K562 (cell line): ENCODE measurements around the gene GOLGA6L24. TPM values are rescaled to one million over a fixed set of nuclear protein-coding genes. Genes with fewer than 3 reads are reported as not detected.
A peak's percentile ranks its signal among the peaks of the same experiment; 100 is the strongest.
"Not testable (repeated sequence)": the region's sequence is repeated elsewhere in the genome, so short reads cannot be mapped to it uniquely, and the experiment has no call there.

ENCODE experiments used
- ATAC-seq: fragments of 200-7000 bp; cut with Tn5 transposase; 3 replicates; pipeline ENCODE4 v1.9.1; 2020; ENCODE audit warnings: moderate library complexity
- BruUV-seq: library from RNA; stranded (reverse); fragments of 400-500 nt; replicated peaks from 2 replicates; lab custom pipeline; 2021; lab: Mats Ljungman, UMichigan
- CTCF ChIA-PET: fragments of 300-600 bp; formaldehyde crosslinking; extraction: SDS; loops from one replicate; lab custom pipeline; 2021; ENCODE audit warnings: low intra/inter-chr PET ratio; lab: Yijun Ruan, JAX
- POLR2A ChIA-PET: fragments of 300-600, 350-650 bp; sonication (Branson Sonifier 250); formaldehyde crosslinking; extraction: SDS; loops from one replicate; lab custom pipeline; 2021; ENCODE audit warnings: antibody characterized with exemption, inconsistent platforms; lab: Yijun Ruan, JAX
- DNase-seq, 4 experiments: peaks; one replicate each; pipeline versions ENCODE4 v3.0.0 to v3.0.0-alpha.2; 2011 to 2018; ENCODE audit warnings: low spot score in 3 of 4, mixed read lengths in 3 of 4; ENCODE audit errors: extremely low read depth in 1 of 4
- FAIRE-seq: peaks from 2 replicates; lab custom pipeline; 2011; peaks lifted over from hg19 to GRCh38; lab: Jason Lieb, UNC
- H2AFZ ChIP-seq: 2 replicates; pipeline ENCODE4 v1.6.0; 2011; ENCODE audit warnings: low read depth, low read length, control low read depth, inconsistent platforms
- H3K27ac ChIP-seq: fragments of 200-600 bp; 3 replicates; pipeline ENCODE4 v1.8.0; 2011; ENCODE audit warnings: low read depth, mild to moderate bottlenecking, control low read depth, inconsistent platforms, low read length, moderate library complexity, mixed read lengths; ENCODE audit errors: extremely low read depth
- H3K27me3 ChIP-seq, 2 experiments: fragments of 300-600 bp in 1 of 2; 2 replicates in 1 of 2; 3 replicates in 1 of 2; pipeline versions ENCODE4 v1.6.0 to v1.8.0; 2011; ENCODE audit warnings: inconsistent platforms in 2 of 2, low read length in 2 of 2, mild to moderate bottlenecking in 1 of 2, mixed read lengths in 1 of 2, moderate library complexity in 1 of 2; ENCODE audit not compliant: control insufficient read depth in 2 of 2, insufficient read depth in 2 of 2
- H3K36me3 ChIP-seq: fragments of 300-600 bp; 3 replicates; pipeline ENCODE4 v1.8.0; 2011; ENCODE audit warnings: mild to moderate bottlenecking, low read length, inconsistent platforms; ENCODE audit not compliant: control insufficient read depth, insufficient read depth
- H3K4me1 ChIP-seq, 2 experiments: fragments of 200-600 bp in 1 of 2; replicated peaks in 1 of 2; 2 replicates in 1 of 2; 3 replicates in 1 of 2; pipeline versions ENCODE4 v1.5.1 to v1.8.0; 2011; ENCODE audit warnings: inconsistent platforms in 2 of 2, low read length in 2 of 2, mild to moderate bottlenecking in 1 of 2, mixed read lengths in 1 of 2, moderate library complexity in 1 of 2; ENCODE audit not compliant: control insufficient read depth in 2 of 2, insufficient read depth in 2 of 2
- H3K4me2 ChIP-seq: 2 replicates; pipeline ENCODE4 v1.6.1; 2011; ENCODE audit warnings: low read length, control low read depth, inconsistent platforms, mixed read lengths; ENCODE audit not compliant: insufficient read depth
- H3K4me3 ChIP-seq: fragments of 200-600 bp; sonication (generic), shearing (Covaris generic); 2 replicates; pipeline ENCODE4 v1.5.1; 2016; ENCODE audit warnings: control low read depth, inconsistent platforms
- H3K79me2 ChIP-seq: fragments of 200-600 bp; 3 replicates; pipeline ENCODE4 v1.8.0; 2011; ENCODE audit warnings: low read length, inconsistent platforms; ENCODE audit not compliant: control insufficient read depth, insufficient read depth
- H3K9ac ChIP-seq, 2 experiments: 2 replicates each; pipeline versions ENCODE4 v1.6.0 to v1.6.1; 2011; ENCODE audit warnings: low read depth in 2 of 2, low read length in 2 of 2, control low read depth in 1 of 2, inconsistent platforms in 1 of 2, mild to moderate bottlenecking in 1 of 2, mixed read lengths in 1 of 2; ENCODE audit not compliant: insufficient read depth in 1 of 2
- H3K9me1 ChIP-seq: one replicate; pipeline ENCODE4 v1.6.0; 2011; ENCODE audit warnings: inconsistent platforms, mild to moderate bottlenecking, low read length, moderate library complexity; ENCODE audit not compliant: control insufficient read depth, insufficient read depth
- H3K9me3 ChIP-seq: replicated peaks from 2 replicates; pipeline ENCODE4 v1.5.1; 2011; ENCODE audit warnings: low read depth, low read length, inconsistent platforms; ENCODE audit not compliant: control insufficient read depth, insufficient read depth
- H4K20me1 ChIP-seq: replicated peaks from 2 replicates; pipeline ENCODE4 v1.6.1; 2011; ENCODE audit warnings: low read length, inconsistent platforms, mixed read lengths; ENCODE audit not compliant: control insufficient read depth, insufficient read depth
- WGBS: fragments of 100-300 bp; shearing (Covaris generic); methylation state at CpG from one replicate; pipeline ENCODE4 v1.1.6; 2016; ENCODE audit warnings: low coverage, mixed read lengths; ENCODE audit not compliant: insufficient coverage; ENCODE audit errors: missing lambda C conversion rate; 5-methylcytosine and 5-hydroxymethylcytosine counted together
- in situ Hi-C: fragments of 300-500 bp; cut with MboI; formaldehyde crosslinking; loops from 4 replicates; pipeline ENCODE4 v1.15.0; 2018; ENCODE audit warnings: inconsistent platforms, mixed read lengths
- intact Hi-C: fragments of 100-400 bp; cut with micrococcal nuclease; formaldehyde crosslinking; loops from 2 replicates; pipeline ENCODE4 v1.14.2; 2022
- polyA plus RNA-seq, 8 experiments: library from polyadenylated mRNA; depleted of rRNA in 4 of 8; stranded (reverse) in 5 of 8; unstranded in 3 of 8; fragments of >200 nt; fragmentation: Nextera tagmentation in 2 of 8; fragmentation: Illumina TruSeq in 1 of 8; extraction: Ambion mirVana in 2 of 8; extraction: Trizol in 1 of 8; gene quantifications; 2 replicates each; pipeline versions ENCODE4 v1.2.1 to v1.2.3, GENCODE V29; 2011 to 2014; ENCODE audit warnings: inconsistent platforms in 1 of 8, missing spikeins in 1 of 8
- total RNA-seq, 7 experiments: library from RNA; depleted of rRNA in 6 of 7; stranded (reverse); fragments of >200 nt in 6 of 7; fragmentation: Illumina TruSeq in 2 of 7; extraction: Trizol in 2 of 7; gene quantifications; 2 replicates each; pipeline versions ENCODE4 v1.2.1 to v1.2.3, GENCODE V29; 2011 to 2021; ENCODE audit warnings: low replicate concordance in 1 of 7

Gene GOLGA6L24
- total and polyA plus RNA-seq, 9 of the 15 experiments (the other 6 are each of a cell fraction or from before 2014, with no cell fraction given), result not detected

- H3K36me3 ChIP-seq, CTCF ChIA-PET, H3K79me2 ChIP-seq, H4K20me1 ChIP-seq, H3K9ac ChIP-seq, H3K4me1 ChIP-seq, H3K27me3 ChIP-seq, intact Hi-C loops, H3K4me2 ChIP-seq, H3K27ac ChIP-seq, H3K9me1 ChIP-seq, in situ Hi-C loops, BruUV-seq, ATAC-seq, H2AFZ ChIP-seq, DNase-seq, H3K9me3 ChIP-seq, POLR2A ChIA-PET, FAIRE-seq, H3K4me3 ChIP-seq: not testable (repeated sequence)
- 20% methylated on average over 1 of the region's 3 CpGs for WGBS
Measured at GRCh38 chr15:28380053-28380452, 22.2 kb upstream of the GOLGA6L24 start.

GRCh38 chr15:28378364-28378763 is 20.5 kb upstream of the GOLGA6L24 start, which contains the start of gene GOLGA8F:
GOLGA8F (plus strand) TSS chr15:28378664; CDS start chr15:28378762, 98 bp downstream.
- in situ Hi-C loops, intact Hi-C loops, FAIRE-seq: not testable (repeated sequence)

GRCh38 chr15:28365502-28365901 is 7.6 kb upstream of the GOLGA6L24 start:
- H3K4me3 ChIP-seq, FAIRE-seq, H3K9me1 ChIP-seq, H3K27me3 ChIP-seq, H4K20me1 ChIP-seq, intact Hi-C loops, CTCF ChIA-PET, in situ Hi-C loops, H3K4me1 ChIP-seq, H3K4me2 ChIP-seq, POLR2A ChIA-PET, H3K9ac ChIP-seq, H3K9me3 ChIP-seq, H3K27ac ChIP-seq, DNase-seq, H3K79me2 ChIP-seq, BruUV-seq, ATAC-seq, H2AFZ ChIP-seq, H3K36me3 ChIP-seq: not testable (repeated sequence)
- WGBS, result no CpG with 5 or more reads among the region's 17 CpGs

More at GRCh38 chr15:28378364-28378763, 20.5 kb upstream of the GOLGA6L24 start, which contains the start of gene GOLGA8F:
- DNase-seq, H3K27ac ChIP-seq, H3K9me3 ChIP-seq, POLR2A ChIA-PET, H3K4me3 ChIP-seq, H3K27me3 ChIP-seq, CTCF ChIA-PET, H3K36me3 ChIP-seq, H2AFZ ChIP-seq, H3K9ac ChIP-seq, H3K79me2 ChIP-seq, H4K20me1 ChIP-seq, H3K4me2 ChIP-seq, BruUV-seq, H3K9me1 ChIP-seq, ATAC-seq, H3K4me1 ChIP-seq: not testable (repeated sequence)
- no CpG with 5 or more reads among the region's 8 CpGs for WGBS

GRCh38 chr15:28322129-28322588 is 35.7 kb downstream of the GOLGA6L24 start, which contains the start of gene HERC2:
HERC2 (minus strand) TSS chr15:28322179; CDS start chr15:28321433, 746 bp downstream.
- peak within 1 kb of the TSS; percentile 37 for H3K4me3 ChIP-seq
- H3K27me3 ChIP-seq, H3K4me1 ChIP-seq, H2AFZ ChIP-seq, CTCF ChIA-PET, ATAC-seq, intact Hi-C loops, FAIRE-seq, in situ Hi-C loops, H3K9me3 ChIP-seq, H3K27ac ChIP-seq, H3K9me1 ChIP-seq, DNase-seq, POLR2A ChIA-PET, BruUV-seq, H3K4me2 ChIP-seq, H4K20me1 ChIP-seq: not testable (repeated sequence)
- peaks cover 20% of the 10 kb centered on the region for H3K79me2 ChIP-seq
- no CpG with 5 or more reads among the region's 52 CpGs for WGBS
- peaks cover 11% of the 10 kb centered on the region; the same call in 2 of the 3 replicates for H3K36me3 ChIP-seq
- H3K9ac ChIP-seq, result peak within 1 kb of the TSS in 1 of 2 experiments; percentile 30; a peak in 2 of 4 replicates
